Measurements from ENCODE around the gene CRACR2A.

DNA sequence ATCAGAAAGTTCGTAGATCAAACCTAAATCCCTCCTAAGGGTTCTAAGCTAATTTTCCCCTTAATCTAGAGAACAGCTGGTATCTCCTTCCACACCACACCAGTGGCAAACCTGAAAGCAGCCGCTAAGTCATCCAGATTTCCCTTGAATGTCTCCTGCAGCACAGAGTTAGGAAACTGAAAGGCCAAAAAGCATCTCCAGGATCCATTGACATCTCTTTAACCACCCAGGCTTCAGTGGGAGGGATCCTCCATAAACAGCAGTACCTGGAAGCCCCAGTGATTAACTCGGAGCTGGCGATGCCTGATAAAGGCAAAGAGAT, 47.6 kb downstream of the CRACR2A start:
- TF ChIP-seq POLR2AphosphoS5 (IDR thresholded peaks at IDR 0.05; ENCODE audit: low read depth, low read length) (no peak), TAF1 (IDR thresholded peaks at IDR 0.05; ENCODE audit: low read depth, low read length) (no peak), POU2F2 (IDR thresholded peaks at IDR 0.05; ENCODE audit: low read depth, low read length) (no peak), POLR2A (IDR thresholded peaks at IDR 0.05; ENCODE audit: low read depth, low read length) (no peak)
